OCI-LY3 (cell line): ENCODE data around the gene FANCE.

Source experiments
- EZH2phosphoT487 ChIP-seq: fragments of 200-600 bp; shearing (Covaris generic); IDR thresholded peaks from 2 replicates; pipeline ENCODE4 v1.6.1; 2018; ENCODE audit warnings: antibody characterized with exemption, mixed run types, low read depth
- TF ChIP-seq, protein P1 (sequence below): fragments of 200-600, 300-600 bp; sonication (generic); IDR thresholded peaks from 2 replicates; pipeline ENCODE4 v1.5.1; 2014; ENCODE audit warnings: antibody characterized with exemption, low read length, low read depth

DNA sequence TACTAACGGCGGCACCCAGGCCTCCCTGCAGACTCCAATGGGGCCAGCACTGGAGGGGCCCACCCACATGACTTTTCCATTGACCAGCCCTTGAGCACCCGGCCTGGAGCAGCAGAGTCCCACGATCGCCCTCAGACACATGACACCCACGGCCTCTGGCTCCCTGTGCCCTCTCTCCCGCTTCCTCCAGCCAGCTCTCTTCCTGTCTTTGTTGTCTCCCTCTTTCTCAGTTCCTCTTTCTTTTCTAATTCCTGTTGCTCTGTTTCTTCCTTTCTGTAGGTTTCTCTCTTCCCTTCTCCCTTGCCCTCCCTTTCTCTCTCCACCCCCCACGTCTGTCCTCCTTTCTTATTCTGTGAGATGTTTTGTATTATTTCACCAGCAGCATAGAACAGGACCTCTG lies 26.1 kb upstream of the FANCE start:
- TF ChIP-seq, protein P1, sequence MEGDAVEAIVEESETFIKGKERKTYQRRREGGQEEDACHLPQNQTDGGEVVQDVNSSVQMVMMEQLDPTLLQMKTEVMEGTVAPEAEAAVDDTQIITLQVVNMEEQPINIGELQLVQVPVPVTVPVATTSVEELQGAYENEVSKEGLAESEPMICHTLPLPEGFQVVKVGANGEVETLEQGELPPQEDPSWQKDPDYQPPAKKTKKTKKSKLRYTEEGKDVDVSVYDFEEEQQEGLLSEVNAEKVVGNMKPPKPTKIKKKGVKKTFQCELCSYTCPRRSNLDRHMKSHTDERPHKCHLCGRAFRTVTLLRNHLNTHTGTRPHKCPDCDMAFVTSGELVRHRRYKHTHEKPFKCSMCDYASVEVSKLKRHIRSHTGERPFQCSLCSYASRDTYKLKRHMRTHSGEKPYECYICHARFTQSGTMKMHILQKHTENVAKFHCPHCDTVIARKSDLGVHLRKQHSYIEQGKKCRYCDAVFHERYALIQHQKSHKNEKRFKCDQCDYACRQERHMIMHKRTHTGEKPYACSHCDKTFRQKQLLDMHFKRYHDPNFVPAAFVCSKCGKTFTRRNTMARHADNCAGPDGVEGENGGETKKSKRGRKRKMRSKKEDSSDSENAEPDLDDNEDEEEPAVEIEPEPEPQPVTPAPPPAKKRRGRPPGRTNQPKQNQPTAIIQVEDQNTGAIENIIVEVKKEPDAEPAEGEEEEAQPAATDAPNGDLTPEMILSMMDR: no peak
- TF ChIP-seq EZH2phosphoT487: no peak
